Neural cell (in vitro differentiated cells): ENCODE data around the gene KRT38. TPM values are rescaled to one million over a fixed set of nuclear protein-coding genes. Genes with fewer than 3 reads are reported as not detected.

Source experiments
- H2AFZ ChIP-seq: fragments of 200-600, 300-800 bp; sonication (generic), shearing (Covaris generic); 2 replicates; pipeline ENCODE4 v1.6.0; 2014; ENCODE audit warnings: low read depth, mild to moderate bottlenecking, antibody characterized with exemption, low read length, moderate library complexity
- H3F3A ChIP-seq: fragments of 200-600 bp; shearing (Covaris generic); 2 replicates; pipeline ENCODE4 v1.6.1; 2016; ENCODE audit warnings: mild to moderate bottlenecking, moderate library complexity, mixed read lengths, antibody characterized with exemption, low read length; ENCODE audit not compliant: insufficient read depth, poor library complexity, severe bottlenecking
- H3K27ac ChIP-seq: fragments of 200-600, 300-800 bp; sonication (generic), shearing (Covaris generic); 2 replicates; pipeline ENCODE4 v1.5.1; 2014; ENCODE audit warnings: mild to moderate bottlenecking, low read length, moderate library complexity
- H3K27me3 ChIP-seq: fragments of 300-800, 200-600 bp; sonication (generic), shearing (Covaris generic); 2 replicates; pipeline ENCODE4 v1.6.0; 2014; ENCODE audit warnings: mild to moderate bottlenecking, low read depth, low read length, moderate library complexity; ENCODE audit not compliant: insufficient read depth
- H3K36me3 ChIP-seq: fragments of 300-800, 200-600 bp; sonication (generic), shearing (Covaris generic); 2 replicates; pipeline ENCODE4 v1.5.1; 2014; ENCODE audit warnings: mild to moderate bottlenecking, antibody characterized with exemption, low read length, moderate library complexity; ENCODE audit not compliant: insufficient read depth
- H3K4me2 ChIP-seq: fragments of 300-800, 200-600 bp; sonication (generic), shearing (Covaris generic); 2 replicates; pipeline ENCODE4 v1.6.0; 2014; ENCODE audit warnings: mild to moderate bottlenecking, low read length
- H3K4me3 ChIP-seq: fragments of 300-800, 200-600 bp; sonication (generic), shearing (Covaris generic); 2 replicates; pipeline ENCODE4 v1.5.1; 2014; ENCODE audit warnings: mild to moderate bottlenecking, low read length, moderate library complexity
- H3K79me2 ChIP-seq: fragments of 200-600 bp; shearing (Covaris generic); replicated peaks from 2 replicates; pipeline ENCODE4 v1.6.0; 2014; ENCODE audit warnings: mild to moderate bottlenecking, low read length, moderate library complexity; ENCODE audit not compliant: insufficient read depth
- H3K9ac ChIP-seq: fragments of 300-800, 200-600 bp; sonication (generic), shearing (Covaris generic); 2 replicates; pipeline ENCODE4 v1.6.1; 2016; ENCODE audit warnings: mild to moderate bottlenecking, low read length, mixed read lengths
- H3K9me2 ChIP-seq: fragments of 200-600 bp; shearing (Covaris generic); 2 replicates; pipeline ENCODE4 v1.6.1; 2016; ENCODE audit warnings: mild to moderate bottlenecking, low read length, mixed read lengths; ENCODE audit not compliant: insufficient read depth
- H3K9me3 ChIP-seq: fragments of 200-600, 300-800 bp; sonication (generic), shearing (Covaris generic); 2 replicates; pipeline ENCODE4 v1.6.1; 2016; ENCODE audit warnings: mild to moderate bottlenecking, mixed run types, low read length, moderate library complexity, mixed read lengths
- H4K20me1 ChIP-seq: fragments of 200-600 bp; shearing (Covaris generic); 2 replicates; pipeline ENCODE4 v1.6.1; 2016; ENCODE audit warnings: mild to moderate bottlenecking, mixed run types; ENCODE audit not compliant: insufficient read depth
- CTCF ChIP-seq: fragments of 450-650 bp; IDR thresholded peaks from 2 replicates; pipeline ENCODE4 v1.5.1; 2014; ENCODE audit warnings: antibody characterized with exemption, mild to moderate bottlenecking, moderate library complexity; ENCODE audit not compliant: poor library complexity, severe bottlenecking
- EP300 ChIP-seq: fragments of 450-650 bp; conservative IDR thresholded peaks from 2 replicates; pipeline ENCODE4 v1.6.1; 2014; ENCODE audit warnings: antibody characterized with exemption, mild to moderate bottlenecking, moderate library complexity; ENCODE audit not compliant: poor library complexity, severe bottlenecking
- EZH2 ChIP-seq: fragments of 200-600, 300-800 bp; shearing (Covaris generic), sonication (generic); IDR thresholded peaks from 2 replicates; pipeline ENCODE4 v1.6.1; 2014; ENCODE audit warnings: antibody characterized with exemption, low read length, borderline replicate concordance, mild to moderate bottlenecking; ENCODE audit not compliant: insufficient read depth, poor library complexity, severe bottlenecking
- MXI1 ChIP-seq: fragments of 450-650 bp; conservative IDR thresholded peaks from 2 replicates; pipeline ENCODE4 v1.6.1; 2014; ENCODE audit warnings: antibody characterized with exemption, mild to moderate bottlenecking; ENCODE audit not compliant: poor library complexity, severe bottlenecking
- POLR2AphosphoS5 ChIP-seq: IDR thresholded peaks from 2 replicates; pipeline ENCODE4 v1.6.1; 2012
- RAD21 ChIP-seq: fragments of 450-650 bp; conservative IDR thresholded peaks from 2 replicates; pipeline ENCODE4 v1.6.1; 2014; ENCODE audit warnings: antibody characterized with exemption, mild to moderate bottlenecking, moderate library complexity
- REST ChIP-seq: IDR thresholded peaks from 2 replicates; pipeline ENCODE4 v1.6.1; 2012; ENCODE audit warnings: borderline replicate concordance
- SMC3 ChIP-seq: fragments of 450-650 bp; conservative IDR thresholded peaks from 2 replicates; pipeline ENCODE4 v1.6.1; 2014; ENCODE audit warnings: antibody characterized with exemption, mild to moderate bottlenecking, moderate library complexity; ENCODE audit not compliant: poor library complexity
- TAF1 ChIP-seq: IDR thresholded peaks from 2 replicates; pipeline ENCODE4 v1.6.1; 2012; ENCODE audit warnings: low read depth
- polyA plus RNA-seq: library from polyadenylated mRNA; depleted of rRNA; stranded (reverse); fragments of >200 nt; gene quantifications from 2 replicates; pipeline ENCODE4 v1.2.3, GENCODE V29; 2014

KRT38 gene
- polyA plus RNA-seq, 1 donor from 2014 or later = not detected

- no peak for TF ChIP-seq SMC3
- no peak for TF ChIP-seq CTCF
- no peak for TF ChIP-seq REST
- no peak for TF ChIP-seq EZH2
- TF ChIP-seq RAD21 = no peak
- TF ChIP-seq POLR2AphosphoS5 = no peak
- no peak for TF ChIP-seq MXI1
- no peak for TF ChIP-seq EP300
- no peak for TF ChIP-seq TAF1
- H3K4me2 ChIP-seq = no peak within 1 kb of the TSS
- H3K9me3 ChIP-seq = no peaks in the 10 kb centered on the region
- no peak within 1 kb of the TSS for H3K9ac ChIP-seq
- no peak within 1 kb of the TSS for H3K4me3 ChIP-seq
- H3K27ac ChIP-seq = no peak within 1 kb of the TSS
- H2AFZ ChIP-seq = no peak within 1 kb of the TSS
- H4K20me1 ChIP-seq = no peaks in the 10 kb centered on the region
- no peaks in the 10 kb centered on the region for H3F3A ChIP-seq
- H3K9me2 ChIP-seq = no peaks in the 10 kb centered on the region
- no peaks in the 10 kb centered on the region for H3K79me2 ChIP-seq
- no peaks in the 10 kb centered on the region for H3K27me3 ChIP-seq
- H3K36me3 ChIP-seq = no peaks in the 10 kb centered on the region
These were observed 43.7 kb downstream of the KRT38 start, which contains the start of gene KRT31 for GRCh38 chr17:41396996-41397660. KRT31 (minus strand) TSS chr17:41397608; CDS start chr17:41397539, 69 bp downstream.

- Histone ChIP-seq H3K27ac (no peak overlapping the region), H2AFZ (no peak overlapping the region), H3K4me2 (no peak overlapping the region), H3K9me3 (no peaks in the 10 kb centered on the region), H3F3A (no peaks in the 10 kb centered on the region), H3K36me3 (no peaks in the 10 kb centered on the region), H3K4me3 (no peak overlapping the region), H3K79me2 (no peaks in the 10 kb centered on the region), H3K27me3 (no peaks in the 10 kb centered on the region), H4K20me1 (no peaks in the 10 kb centered on the region), H3K9ac (no peak overlapping the region), H3K9me2 (no peaks in the 10 kb centered on the region)
- TF ChIP-seq CTCF = no peak
These were observed 44.4 kb downstream of the KRT38 start for GRCh38 chr17:41396340-41396739.
